Measurements from ENCODE around the gene PTGFR.

PTGFR gene

DNA sequence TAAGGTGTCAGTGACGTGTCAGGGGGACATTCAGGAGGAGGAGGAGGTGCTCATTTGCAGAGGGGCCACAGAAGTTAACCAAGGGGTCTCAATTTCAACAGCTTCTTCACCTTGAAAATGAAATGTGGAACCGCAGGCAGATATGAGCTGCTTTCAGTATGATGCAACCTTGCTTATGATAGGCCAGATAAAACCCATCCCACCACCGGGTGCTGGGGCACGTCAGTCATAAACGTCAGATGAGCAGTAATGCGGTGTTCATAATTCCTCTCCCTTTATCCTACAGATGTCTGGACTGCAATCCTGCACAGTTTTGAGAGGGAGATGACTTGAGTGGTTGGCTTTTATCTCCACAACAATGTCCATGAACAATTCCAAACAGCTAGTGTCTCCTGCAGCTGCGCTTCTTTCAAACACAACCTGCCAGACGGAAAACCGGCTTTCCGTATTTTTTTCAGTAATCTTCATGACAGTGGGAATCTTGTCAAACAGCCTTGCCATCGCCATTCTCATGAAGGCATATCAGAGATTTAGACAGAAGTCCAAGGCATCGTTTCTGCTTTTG is 1.7 kb downstream of the PTGFR start:
- no peak for DNase-seq (ENCODE audit: low spot score)
- TF ChIP-seq, protein P1, sequence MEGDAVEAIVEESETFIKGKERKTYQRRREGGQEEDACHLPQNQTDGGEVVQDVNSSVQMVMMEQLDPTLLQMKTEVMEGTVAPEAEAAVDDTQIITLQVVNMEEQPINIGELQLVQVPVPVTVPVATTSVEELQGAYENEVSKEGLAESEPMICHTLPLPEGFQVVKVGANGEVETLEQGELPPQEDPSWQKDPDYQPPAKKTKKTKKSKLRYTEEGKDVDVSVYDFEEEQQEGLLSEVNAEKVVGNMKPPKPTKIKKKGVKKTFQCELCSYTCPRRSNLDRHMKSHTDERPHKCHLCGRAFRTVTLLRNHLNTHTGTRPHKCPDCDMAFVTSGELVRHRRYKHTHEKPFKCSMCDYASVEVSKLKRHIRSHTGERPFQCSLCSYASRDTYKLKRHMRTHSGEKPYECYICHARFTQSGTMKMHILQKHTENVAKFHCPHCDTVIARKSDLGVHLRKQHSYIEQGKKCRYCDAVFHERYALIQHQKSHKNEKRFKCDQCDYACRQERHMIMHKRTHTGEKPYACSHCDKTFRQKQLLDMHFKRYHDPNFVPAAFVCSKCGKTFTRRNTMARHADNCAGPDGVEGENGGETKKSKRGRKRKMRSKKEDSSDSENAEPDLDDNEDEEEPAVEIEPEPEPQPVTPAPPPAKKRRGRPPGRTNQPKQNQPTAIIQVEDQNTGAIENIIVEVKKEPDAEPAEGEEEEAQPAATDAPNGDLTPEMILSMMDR (IDR thresholded peaks at IDR 0.05; ENCODE audit: extremely low read depth, missing control alignments), result no peak

DNA sequence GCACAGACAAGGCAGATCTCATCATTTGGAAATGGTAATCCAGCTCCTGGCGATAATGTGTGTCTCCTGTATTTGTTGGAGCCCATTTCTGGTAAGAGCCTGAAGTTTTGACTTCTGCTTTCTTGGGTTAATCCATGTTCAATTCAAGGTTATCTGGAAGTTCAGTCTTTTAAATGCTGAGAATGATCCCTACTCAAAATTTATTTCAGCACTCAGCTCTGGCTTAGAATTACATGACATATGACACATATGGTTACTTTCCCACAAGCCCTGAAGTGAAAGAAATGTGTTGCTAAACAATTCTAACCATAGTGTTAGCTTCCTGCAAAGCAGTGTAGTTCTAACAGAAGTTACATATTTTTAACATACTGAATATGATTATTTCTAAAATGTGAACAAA is 2.7 kb downstream of the PTGFR start:
- DNase-seq (ENCODE audit: low spot score), result no peak
- TF ChIP-seq, protein P1 (IDR thresholded peaks at IDR 0.05; ENCODE audit: extremely low read depth, missing control alignments), result no peak

DNA sequence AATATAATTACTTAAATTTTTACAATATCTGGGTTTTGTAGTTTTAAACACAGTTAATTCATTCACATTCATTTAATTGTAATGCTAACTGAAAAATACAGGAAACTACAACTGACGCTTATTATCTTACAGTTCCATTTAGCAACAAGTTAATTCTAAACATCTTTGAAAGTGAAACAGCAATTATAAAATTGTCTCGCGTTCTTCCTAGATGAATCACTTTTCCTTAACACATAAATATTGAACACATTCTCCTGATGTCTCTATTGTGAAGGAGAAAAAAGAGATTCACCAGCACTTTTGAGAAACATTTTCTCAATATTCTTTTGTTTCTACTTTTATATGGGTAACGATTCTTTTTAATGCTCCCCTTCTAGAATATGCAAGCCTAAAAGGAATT is 6.4 kb downstream of the PTGFR start:
- DNase-seq (ENCODE audit: low spot score), result no peak
- TF ChIP-seq, protein P1 (IDR thresholded peaks at IDR 0.05; ENCODE audit: extremely low read depth, missing control alignments), result no peak

DNA sequence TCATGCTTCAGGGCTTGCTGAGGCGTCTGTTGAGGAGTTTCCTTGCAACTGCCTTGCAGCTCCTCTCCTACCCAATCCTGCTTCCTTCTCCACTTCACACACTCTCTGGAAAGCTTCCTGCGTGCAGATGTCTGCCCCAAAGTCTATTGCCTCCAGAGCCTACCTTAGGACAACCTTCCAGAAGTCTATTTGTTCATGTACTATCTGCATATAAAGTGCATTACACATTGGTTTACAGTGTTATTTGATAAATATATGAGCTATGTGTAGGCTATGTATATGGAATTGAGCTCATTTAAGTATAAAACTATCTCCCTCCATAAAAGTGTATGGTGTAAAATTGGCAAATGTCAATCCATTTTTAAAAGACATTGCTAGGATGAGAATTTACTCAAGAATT is 9.8 kb downstream of the PTGFR start:
- TF ChIP-seq, protein P1 (IDR thresholded peaks at IDR 0.05; ENCODE audit: extremely low read depth, missing control alignments), result no peak
- DNase-seq (ENCODE audit: low spot score), result no peak

DNA sequence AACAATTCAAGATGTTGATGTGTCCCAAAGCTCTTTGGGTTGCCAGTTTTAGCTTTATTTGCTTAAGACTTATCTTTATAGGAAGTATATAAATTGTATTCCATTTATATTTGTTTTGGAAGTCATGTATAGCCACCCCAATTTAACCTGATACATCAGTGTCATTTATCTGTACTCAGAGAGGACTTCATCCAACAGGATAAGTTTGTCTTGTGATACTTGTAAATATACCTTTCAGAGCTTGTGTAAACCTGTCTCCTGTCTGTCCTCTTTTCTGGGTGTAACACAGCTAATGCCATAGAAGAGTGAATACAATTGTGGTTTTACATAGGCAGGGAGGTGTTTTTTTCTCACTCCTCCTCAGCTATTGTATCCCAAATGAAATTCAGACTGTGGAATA is 10.4 kb downstream of the PTGFR start:
- TF ChIP-seq, protein P1 (IDR thresholded peaks at IDR 0.05; ENCODE audit: extremely low read depth, missing control alignments), result no peak
- DNase-seq (ENCODE audit: low spot score), result no peak

DNA sequence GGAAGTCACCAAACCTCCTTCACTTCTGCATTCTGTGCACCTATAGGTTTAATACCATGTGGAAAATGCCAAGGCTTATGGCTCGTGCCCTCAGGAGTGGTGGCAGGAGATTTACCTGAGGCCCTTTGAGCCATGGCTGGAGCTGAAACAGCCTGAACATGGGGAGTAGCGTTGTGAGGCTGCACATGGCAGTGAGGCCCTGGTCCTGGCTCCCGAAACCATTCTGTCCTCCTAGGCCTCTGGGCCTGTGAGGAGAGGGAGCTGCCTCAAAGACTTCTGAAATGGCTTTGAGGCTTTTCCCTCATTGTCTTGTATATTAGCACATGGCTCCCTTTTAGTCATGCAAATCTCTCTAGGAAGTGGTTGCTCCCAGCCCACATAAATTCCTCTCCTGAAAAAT is 20.6 kb downstream of the PTGFR start:
- TF ChIP-seq, protein P1 (IDR thresholded peaks at IDR 0.05; ENCODE audit: extremely low read depth, missing control alignments), result no peak
- DNase-seq (ENCODE audit: low spot score), result no peak

DNA sequence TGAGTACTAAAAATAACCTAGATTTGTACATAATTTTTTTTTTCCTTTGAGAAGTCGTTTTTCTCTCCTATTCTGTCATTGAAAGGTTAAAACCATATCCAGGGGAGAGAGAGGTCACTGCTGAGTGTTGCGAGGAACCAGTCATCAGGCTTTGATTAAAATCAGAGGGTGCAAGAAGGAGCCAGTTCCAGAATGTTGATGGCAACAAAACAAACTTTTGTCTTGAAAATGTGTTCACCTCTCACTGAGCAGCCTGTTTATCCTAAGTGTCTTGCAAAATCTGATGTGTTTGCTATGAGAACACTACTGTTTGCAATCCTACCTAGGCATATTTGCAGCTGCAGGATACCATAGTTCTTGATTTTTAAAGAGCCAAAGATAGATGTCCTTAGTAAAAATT is 25.9 kb downstream of the PTGFR start:
- DNase-seq (ENCODE audit: low spot score), result no peak
- TF ChIP-seq, protein P1 (IDR thresholded peaks at IDR 0.05; ENCODE audit: extremely low read depth, missing control alignments), result no peak

Data from GM20000 (cell line).